GM23248 (cell line): ENCODE data around the gene AP1M2. TPM values are rescaled to one million over a fixed set of nuclear protein-coding genes. Genes with fewer than 3 reads are reported as not detected.
A peak's percentile ranks its signal among the peaks of the same experiment; 100 is the strongest.
"Not testable (repeated sequence)": the region's sequence is repeated elsewhere in the genome, so short reads cannot be mapped to it uniquely, and the experiment has no call there.

ENCODE experiments used
- DNase-seq: peaks from one replicate; pipeline ENCODE4 v3.0.0-alpha.2; 2015
- H2AFZ ChIP-seq: fragments of 200-600 bp; sonication (generic); 2 replicates; pipeline ENCODE4 v1.6.1; 2016; ENCODE audit warnings: antibody characterized with exemption
- H3F3A ChIP-seq: fragments of 200-600 bp; sonication (generic); 2 replicates; pipeline ENCODE4 v1.6.1; 2016; ENCODE audit warnings: mild to moderate bottlenecking, antibody characterized with exemption, mixed run types; ENCODE audit not compliant: insufficient read depth
- H3K27ac ChIP-seq: fragments of 200-600 bp; sonication (generic); 2 replicates; pipeline ENCODE4 v1.5.1; 2016; ENCODE audit warnings: mild to moderate bottlenecking
- H3K27me3 ChIP-seq: fragments of 200-600 bp; sonication (generic); replicated peaks from 2 replicates; pipeline ENCODE4 v1.6.1; 2016; ENCODE audit warnings: mild to moderate bottlenecking; ENCODE audit not compliant: insufficient read depth
- H3K36me3 ChIP-seq: fragments of 200-600 bp; sonication (generic); 2 replicates; pipeline ENCODE4 v1.6.1; 2016; ENCODE audit warnings: low read depth, mild to moderate bottlenecking
- H3K4me1 ChIP-seq: fragments of 200-600 bp; sonication (generic); 2 replicates; pipeline ENCODE4 v1.6.1; 2016; ENCODE audit warnings: mild to moderate bottlenecking; ENCODE audit not compliant: insufficient read depth
- H3K4me2 ChIP-seq: fragments of 200-600 bp; sonication (generic); one replicate; pipeline ENCODE4 v1.6.1; 2016; ENCODE audit warnings: mild to moderate bottlenecking; ENCODE audit not compliant: unreplicated experiment
- H3K4me3 ChIP-seq: fragments of 200-600 bp; sonication (generic); 2 replicates; pipeline ENCODE4 v1.5.1; 2016; ENCODE audit warnings: mild to moderate bottlenecking
- H3K79me2 ChIP-seq: fragments of 200-600 bp; sonication (generic); 2 replicates; pipeline ENCODE4 v1.6.1; 2016; ENCODE audit warnings: mild to moderate bottlenecking; ENCODE audit not compliant: insufficient read depth
- H3K9ac ChIP-seq: fragments of 200-600 bp; sonication (generic); 2 replicates; pipeline ENCODE4 v1.6.1; 2016; ENCODE audit warnings: mild to moderate bottlenecking
- H3K9me2 ChIP-seq: fragments of 200-600 bp; sonication (generic); 2 replicates; pipeline ENCODE4 v1.6.1; 2016; ENCODE audit warnings: mixed run types, mild to moderate bottlenecking, moderate library complexity; ENCODE audit not compliant: insufficient read depth
- H3K9me3 ChIP-seq: fragments of 200-600 bp; sonication (generic); one replicate; pipeline ENCODE4 v1.6.1; 2017; ENCODE audit warnings: low read depth
- H4K20me1 ChIP-seq: fragments of 200-600 bp; sonication (generic); 2 replicates; pipeline ENCODE4 v1.6.0; 2016; ENCODE audit not compliant: insufficient read depth
- EZH2 ChIP-seq: fragments of 200-600 bp; sonication (generic); IDR thresholded peaks from 2 replicates; pipeline ENCODE4 v1.6.1; 2018; ENCODE audit warnings: antibody characterized with exemption, mild to moderate bottlenecking; ENCODE audit not compliant: insufficient read depth, poor library complexity, severe bottlenecking
- EZH2phosphoT487 ChIP-seq: fragments of 200-600 bp; sonication (generic); IDR thresholded peaks from 2 replicates; pipeline ENCODE4 v1.6.1; 2018; ENCODE audit warnings: antibody characterized with exemption, moderate library complexity, mild to moderate bottlenecking, low read depth; ENCODE audit not compliant: insufficient read depth
- WGBS, 2 experiments: methylation state at CpG; one replicate each; pipeline ENCODE4 v1.1.6; 2015 to 2017; ENCODE audit warnings: low lambda C conversion rate in 2 of 2, low coverage in 1 of 2; ENCODE audit errors: missing lambda C conversion rate in 2 of 2; 5-methylcytosine and 5-hydroxymethylcytosine counted together
- in situ Hi-C: fragments of 300-500 bp; cut with MboI; formaldehyde crosslinking; loops from 2 replicates; pipeline ENCODE4 v1.15.0; 2020
- microRNA counts: library from miRNA; unstranded; fragments of <30 nt; microRNA quantifications from one replicate; lab custom pipeline; 2016
- microRNA-seq: library from miRNA; unstranded; fragments of <30 nt; microRNA quantifications from one replicate; pipeline ENCODE4, GENCODE V29; 2016; ENCODE audit warnings: borderline number of aligned reads
- polyA plus RNA-seq: library from polyadenylated mRNA; unstranded; fragments of >200 nt; fragmentation: Nextera tagmentation; extraction: Ambion mirVana; gene quantifications from 2 replicates; pipeline ENCODE4 v1.2.1, GENCODE V29; 2016
- small RNA-seq: library from RNA; depleted of rRNA; stranded (forward); fragments of <200 nt; gene quantifications from one replicate; pipeline ENCODE3, GENCODE V24; 2014; ENCODE audit warnings: low read depth, low replicate concordance
- total RNA-seq: library from RNA; depleted of rRNA; stranded (reverse); fragments of >200 nt; shearing (Covaris generic); gene quantifications from 2 replicates; pipeline ENCODE4 v1.2.3, GENCODE V29; 2014; rRNA removed

The AP1M2 gene
- total and polyA plus RNA-seq, 2 experiments from 2014 or later, result not detected

GRCh38 chr19:10532457-10532856, 54.7 kb downstream of the AP1M2 start:
- Histone ChIP-seq H3K27ac (no peak overlapping the region), H3K9me3 (no peaks in the 10 kb centered on the region), H3K79me2 (no peaks in the 10 kb centered on the region), H3K36me3 (no peaks in the 10 kb centered on the region), H3K4me3 (no peak overlapping the region), H3K4me1 (peaks cover 4% of the 10 kb centered on the region; the same call in 1 of the 2 replicates), H4K20me1 (no peaks in the 10 kb centered on the region), H3F3A (0 out of 2 replicates have a peak, but pooled peaks cover 5% of the 10 kb centered on the region), H3K27me3 (peaks cover 8% of the 10 kb centered on the region; the same call in 1 of the 2 replicates), H2AFZ (no peak overlapping the region), H3K9me2 (no peaks in the 10 kb centered on the region), H3K9ac (no peak overlapping the region), H3K4me2 (no peak overlapping the region)
- WGBS, 2 experiments, result 29 to 57% methylated on average over 1 of the region's 1 CpG
- TF ChIP-seq EZH2 (no peak), EZH2phosphoT487 (no peak)
- DNase-seq, result no peak
- in situ Hi-C loops, result no loop called here

GRCh38 chr19:10526887-10527286, 60.2 kb downstream of the AP1M2 start:
- 77 to 79% methylated on average over 8 of the region's 8 CpGs for WGBS, 2 experiments

GRCh38 chr19:10525636-10526035, 61.5 kb downstream of the AP1M2 start:
- Histone ChIP-seq H3K4me1 (no peaks in the 10 kb centered on the region), H3K4me2 (no peak overlapping the region), H3K79me2 (no peaks in the 10 kb centered on the region), H3K36me3 (no peaks in the 10 kb centered on the region), H3K27ac (no peak overlapping the region), H4K20me1 (no peaks in the 10 kb centered on the region), H3K27me3 (0 out of 2 replicates have a peak, but pooled peaks cover 3% of the 10 kb centered on the region), H3K9ac (no peak overlapping the region), H3K9me2 (no peaks in the 10 kb centered on the region), H2AFZ (no peak overlapping the region), H3F3A (no peaks in the 10 kb centered on the region), H3K9me3 (no peaks in the 10 kb centered on the region), H3K4me3 (no peak overlapping the region)
- 91 to 93% methylated on average over 7 of the region's 7 CpGs for WGBS, 2 experiments
- in situ Hi-C loops, result no loop called here
- TF ChIP-seq EZH2phosphoT487 (no peak), EZH2 (no peak)
- no peak for DNase-seq

More at GRCh38 chr19:10526887-10527286, 60.2 kb downstream of the AP1M2 start:
- H3K36me3 ChIP-seq, H4K20me1 ChIP-seq, H3K4me1 ChIP-seq, H3K4me2 ChIP-seq, H3F3A ChIP-seq, H2AFZ ChIP-seq, H3K79me2 ChIP-seq, H3K9ac ChIP-seq, H3K27me3 ChIP-seq, H3K27ac ChIP-seq, in situ Hi-C loops, H3K9me3 ChIP-seq, DNase-seq, H3K9me2 ChIP-seq, H3K4me3 ChIP-seq: not testable (repeated sequence)

- peaks cover 3% of the 10 kb centered on the region; the same call in 1 of the 2 replicates for H3K27me3 ChIP-seq
- H3F3A ChIP-seq, result no peaks in the 10 kb centered on the region
- in situ Hi-C loops, result no loop called here
- no peak for DNase-seq
- no peak for TF ChIP-seq EZH2
- TF ChIP-seq EZH2phosphoT487, result no peak
- no peak overlapping the region for H3K27ac ChIP-seq
- H3K4me3 ChIP-seq, result no peak overlapping the region
- H2AFZ ChIP-seq, result no peak overlapping the region
- no peaks in the 10 kb centered on the region for H3K9me2 ChIP-seq
- no peaks in the 10 kb centered on the region for H4K20me1 ChIP-seq
- no peaks in the 10 kb centered on the region for H3K4me1 ChIP-seq
- no peaks in the 10 kb centered on the region for H3K79me2 ChIP-seq
- WGBS, 2 experiments, result 41 to 51% methylated on average over 3 of the region's 3 CpGs
- H3K4me2 ChIP-seq, result no peak overlapping the region
- H3K9me3 ChIP-seq, result no peaks in the 10 kb centered on the region
- no peak overlapping the region for H3K9ac ChIP-seq
- no peaks in the 10 kb centered on the region for H3K36me3 ChIP-seq
These were observed 63.9 kb downstream of the AP1M2 start for GRCh38 chr19:10523135-10523636.

MicroRNA genes within 50 kb of the gene (microRNA counts, 767-probe panel; counts per million panel counts)
- 447 counts per million, percentile 86 among the panel's probes with 10 or more counts for microRNA hsa-miR-1238 (lab: Ali Mortazavi, UCI)

Small RNA genes lying within 50 kb of the gene (microRNA-seq; reads per million reads assigned to microRNA genes)
- not detected for gene MIR1238

Small RNA genes lying within 50 kb of the gene (small RNA-seq; reads per million reads assigned to genes)
- gene MIR1238 (not detected), gene RNU7-140P (not detected)

Other genes with a start within 250 kb of the AP1M2 start
- 3.4 and 8.6 TPM in 2 replicates for gene ICAM3, start 247.7 kb downstream of the AP1M2 start, total RNA-seq
- 23.1 and 23.4 TPM in 2 replicates for gene ICAM3, start 247.7 kb downstream of the AP1M2 start, polyA plus RNA-seq
- gene TYK2, start 206.7 kb downstream of the AP1M2 start, total RNA-seq, result 64.1 and 85.5 TPM in 2 replicates
- gene TYK2, start 206.7 kb downstream of the AP1M2 start, polyA plus RNA-seq, result 54.3 and 60.4 TPM in 2 replicates
- gene CDC37, start 183.8 kb downstream of the AP1M2 start, total RNA-seq, result 268 and 301 TPM in 2 replicates
- gene CDC37, start 183.8 kb downstream of the AP1M2 start, polyA plus RNA-seq, result 288 and 291 TPM in 2 replicates
- 2.4 and 4.7 TPM in 2 replicates for gene PDE4A, start 166.8 kb downstream of the AP1M2 start, total RNA-seq
- 15.9 and 17.4 TPM in 2 replicates for gene PDE4A, start 166.8 kb downstream of the AP1M2 start, polyA plus RNA-seq
- gene KEAP1, start 84.0 kb downstream of the AP1M2 start, total RNA-seq, result 93.2 and 99.5 TPM in 2 replicates
- gene KEAP1, start 84.0 kb downstream of the AP1M2 start, polyA plus RNA-seq, result 74.4 and 81.5 TPM in 2 replicates
- 1.8 and 3.3 TPM in 2 replicates for gene S1PR5, start 69.9 kb downstream of the AP1M2 start, total RNA-seq
- gene S1PR5, start 69.9 kb downstream of the AP1M2 start, polyA plus RNA-seq, result 1.2 and 1.6 TPM in 2 replicates
- gene ATG4D, start 43.4 kb downstream of the AP1M2 start, total RNA-seq, result 12.4 and 18.0 TPM in 2 replicates
- 6.2 and 6.3 TPM in 2 replicates for gene ATG4D, start 43.4 kb downstream of the AP1M2 start, polyA plus RNA-seq
- gene KRI1, start 21.3 kb downstream of the AP1M2 start, total RNA-seq, result 10.5 and 11.3 TPM in 2 replicates
- gene KRI1, start 21.3 kb downstream of the AP1M2 start, polyA plus RNA-seq, result 14.9 and 15.1 TPM in 2 replicates
- 7.8 and 8.5 TPM in 2 replicates for gene CDKN2D, start 18.3 kb downstream of the AP1M2 start, total RNA-seq
- 10.7 and 11.7 TPM in 2 replicates for gene CDKN2D, start 18.3 kb downstream of the AP1M2 start, polyA plus RNA-seq
- 17.4 and 41.1 TPM in 2 replicates for gene SLC44A2, start 38.2 kb upstream of the AP1M2 start, total RNA-seq
- 44.5 and 48.6 TPM in 2 replicates for gene SLC44A2, start 38.2 kb upstream of the AP1M2 start, polyA plus RNA-seq
- 75.5 and 93.2 TPM in 2 replicates for gene ILF3, start 67.0 kb upstream of the AP1M2 start, total RNA-seq
- 80.1 and 81.6 TPM in 2 replicates for gene ILF3, start 67.0 kb upstream of the AP1M2 start, polyA plus RNA-seq
- 33.2 and 42.2 TPM in 2 replicates for gene QTRT1, start 114.1 kb upstream of the AP1M2 start, total RNA-seq
- gene QTRT1, start 114.1 kb upstream of the AP1M2 start, polyA plus RNA-seq, result 42.7 and 49.0 TPM in 2 replicates
- gene DNM2, start 130.8 kb upstream of the AP1M2 start, total RNA-seq, result 47.2 and 48.9 TPM in 2 replicates
- gene DNM2, start 130.8 kb upstream of the AP1M2 start, polyA plus RNA-seq, result 58.7 and 60.5 TPM in 2 replicates
- gene TMED1, start 248.9 kb upstream of the AP1M2 start, total RNA-seq, result 58.7 and 66.4 TPM in 2 replicates
- gene TMED1, start 248.9 kb upstream of the AP1M2 start, polyA plus RNA-seq, result 66.7 and 68.2 TPM in 2 replicates